Gastrocnemius medialis (tissue), 4 donors: ENCODE measurements around the gene PABPN1. TPM values are rescaled to one million over a fixed set of nuclear protein-coding genes. Genes with fewer than 3 reads are reported as not detected.
A peak's percentile ranks its signal among the peaks of the same experiment; 100 is the strongest.

Experiments
- ATAC-seq, 2 donors: fragments of 150-250 bp; one replicate each; pipeline ENCODE4 v1.9.1; 2016
- DNase-seq, 2 donors: peaks; one replicate each; pipeline ENCODE4 v3.0.0-alpha.2; 2019
- H3K27ac ChIP-seq, 4 donors: fragments of 200-600 bp; sonication (generic); 1 replicate in 1 of 4; 2 replicates in 3 of 4; pipeline ENCODE4 v1.5.1; 2016 to 2018; ENCODE audit warnings: mild to moderate bottlenecking in 2 of 4, moderate library complexity in 1 of 4
- H3K27me3 ChIP-seq, 3 donors: fragments of 200-600 bp; sonication (generic) in 2 of 3; 1 replicate in 1 of 3; 2 replicates in 2 of 3; pipeline versions ENCODE4 v1.5.1 to v1.6.0; 2016 to 2019; ENCODE audit warnings: mild to moderate bottlenecking in 1 of 3, moderate library complexity in 1 of 3
- H3K36me3 ChIP-seq, 2 donors: fragments of 200-600 bp; sonication (generic) in 1 of 2; one replicate each; pipeline ENCODE4 v1.5.1; 2017 to 2018
- H3K4me1 ChIP-seq, 2 donors: fragments of 200-600 bp; sonication (generic) in 1 of 2; one replicate each; pipeline ENCODE4 v1.5.1; 2016 to 2017; ENCODE audit warnings: mild to moderate bottlenecking in 2 of 2
- H3K4me3 ChIP-seq, 4 donors: fragments of 200-600 bp; sonication (generic) in 3 of 4; 1 replicate in 1 of 4; 2 replicates in 3 of 4; pipeline ENCODE4 v1.5.1; 2016 to 2019; ENCODE audit warnings: mild to moderate bottlenecking in 2 of 4
- H3K9me3 ChIP-seq, 3 donors: fragments of 200-600 bp; sonication (generic) in 2 of 3; 1 replicate in 1 of 3; 2 replicates in 2 of 3; pipeline ENCODE4 v1.5.1; 2016 to 2019
- CTCF ChIP-seq, 5 experiments: fragments of 450-650 bp in 3 of 5; fragments of 200-600 bp in 2 of 5; sonication (generic) in 2 of 5; IDR thresholded peaks in 4 of 5; conservative IDR thresholded peaks in 1 of 5; 1 replicate in 4 of 5; 2 replicates in 1 of 5; pipeline ENCODE4 v1.5.1; 2016 to 2019; ENCODE audit warnings: antibody characterized with exemption in 5 of 5, mild to moderate bottlenecking in 3 of 5, moderate library complexity in 3 of 5
- POLR2A ChIP-seq, 2 donors: fragments of 450-650 bp; IDR thresholded peaks; one replicate each; pipeline ENCODE4 v1.6.1; 2017; ENCODE audit warnings: antibody characterized with exemption in 2 of 2, mild to moderate bottlenecking in 2 of 2, moderate library complexity in 2 of 2
- in situ Hi-C, 4 donors: fragments of 200-750 bp; cut with MboI; loops; one replicate each; pipeline versions ENCODE4 v1.15.0 to v1.8.0; 2017; ENCODE audit warnings: low sequenced_read_pairs in 4 of 4
- intact Hi-C: fragments of 100-400 bp; cut with DNase I; formaldehyde crosslinking; loops from one replicate; pipeline ENCODE4 v1.15.1; 2023; ENCODE audit warnings: low total_unique reads
- total RNA-seq, 4 donors: library from RNA; depleted of rRNA; stranded (reverse); fragments of >200 nt; gene quantifications; one replicate each; pipeline versions ENCODE4 v1.1.0 to v1.2.3, GENCODE V29; 2016

Gene PABPN1
- total RNA-seq, 4 donors from 2014 or later, result 15.7 to 32.8 (median 26.6) TPM

GRCh38 chr14:23286902-23287479, 34.3 kb upstream of the PABPN1 start:
- no peak for ATAC-seq
- H3K4me1 ChIP-seq, result peaks cover 20 to 25% of the 10 kb centered on the region in 2 donors
- H3K9me3 ChIP-seq, result no peaks in the 10 kb centered on the region
- no peaks in the 10 kb centered on the region for H3K27me3 ChIP-seq
- in situ Hi-C loops (loop anchor here (25.0 kb wide), 2 partner anchors 175 to 700 kb away; partner anchors contain the start of genes ABHD4 (in 2 of the 4), CEBPE (in 2 of the 4), CIROP (in 2 of the 4) and DAD1 (in 2 of the 4)), intact Hi-C loops (loop anchor here (1.0 to 10.0 kb wide), 7 partner anchors 7 to 362 kb away; partner anchors contain the start of genes NGDN, PABPN1, PRMT5 and SLC7A8)
- no peak for DNase-seq
- peak overlapping the region; percentile 98 to 100 (median 100) for H3K27ac ChIP-seq
- H3K36me3 ChIP-seq, result no peaks in the 10 kb centered on the region
- peak overlapping the region; percentile 62 to 99 (median 94) for H3K4me3 ChIP-seq
- no peak for TF ChIP-seq POLR2A (IDR thresholded peaks at IDR 0.05)
- TF ChIP-seq CTCF (IDR thresholded peaks at IDR 0.05 in 4 of 5, conservative IDR thresholded peaks at IDR 0.05 in 1 of 5), result no peak

- DNase-seq (no peak), ATAC-seq (peak; percentile 76 to 82)
- Histone ChIP-seq H3K4me1 (peaks cover 14 to 16% of the 10 kb centered on the region in 2 donors), H3K4me3 (no peak overlapping the region), H3K36me3 (peaks cover 0 to 33% of the 10 kb centered on the region in 2 donors), H3K27me3 (no peaks in the 10 kb centered on the region), H3K9me3 (no peaks in the 10 kb centered on the region), H3K27ac (peak overlapping the region in 2 of 4 donors; percentile 26 to 34)
- TF ChIP-seq CTCF (IDR thresholded peaks at IDR 0.05 in 4 of 5, conservative IDR thresholded peaks at IDR 0.05 in 1 of 5) (peak; percentile 53 to 88 (median 69)), POLR2A (IDR thresholded peaks at IDR 0.05) (no peak)
- intact Hi-C loops, result loop anchor here (1.0 to 5.0 kb wide), 2 partner anchors 9 to 218 kb away; partner anchors contain the start of gene HOMEZ
- in situ Hi-C loops, result loop anchor here (25.0 kb wide), 2 partner anchors 183 to 708 kb away; partner anchors contain the start of genes ABHD4 (in 2 of the 4), CEBPE (in 2 of the 4), CIROP (in 2 of the 4) and DAD1 (in 2 of the 4)
These were observed 26.3 kb upstream of the PABPN1 start for GRCh38 chr14:23294734-23295561.

- Histone ChIP-seq H3K4me3 (no peak overlapping the region), H3K4me1 (peaks cover 22% of the 10 kb centered on the region in 2 donors), H3K9me3 (no peaks in the 10 kb centered on the region), H3K36me3 (peaks cover 0 to 33% of the 10 kb centered on the region in 2 donors), H3K27me3 (no peaks in the 10 kb centered on the region), H3K27ac (peak overlapping the region in 1 of 4 donors; percentile 26)
- DNase-seq (no peak), ATAC-seq (no peak)
- intact Hi-C loops (loop anchor here (5.0 kb wide), 1 partner anchor 219 kb away; no protein-coding TSS in a partner anchor), in situ Hi-C loops (loop anchor here (25.0 kb wide), 2 partner anchors 184 to 709 kb away; partner anchors contain the start of genes ABHD4 (in 2 of the 4), CEBPE (in 2 of the 4), CIROP (in 2 of the 4) and DAD1 (in 2 of the 4))
- TF ChIP-seq POLR2A (IDR thresholded peaks at IDR 0.05) (no peak), CTCF (IDR thresholded peaks at IDR 0.05 in 4 of 5, conservative IDR thresholded peaks at IDR 0.05 in 1 of 5) (no peak)
These were observed 25.1 kb upstream of the PABPN1 start for GRCh38 chr14:23296012-23296777.

GRCh38 chr14:23297096-23297495, 24.2 kb upstream of the PABPN1 start:
- no peak for ATAC-seq
- in situ Hi-C loops, result loop anchor here (25.0 kb wide), 2 partner anchors 185 to 710 kb away; partner anchors contain the start of genes ABHD4 (in 2 of the 4), CEBPE (in 2 of the 4), CIROP (in 2 of the 4) and DAD1 (in 2 of the 4)
- no peak for TF ChIP-seq CTCF (IDR thresholded peaks at IDR 0.05 in 4 of 5, conservative IDR thresholded peaks at IDR 0.05 in 1 of 5)
- no peak for TF ChIP-seq POLR2A (IDR thresholded peaks at IDR 0.05)

More at GRCh38 chr14:23297096-23297495, 24.2 kb upstream of the PABPN1 start:
- H3K27ac ChIP-seq, result no peak overlapping the region
- DNase-seq, result no peak
- H3K36me3 ChIP-seq, result peaks cover 0 to 33% of the 10 kb centered on the region in 2 donors
- no peaks in the 10 kb centered on the region for H3K9me3 ChIP-seq
- intact Hi-C loops, result loop anchor here (5.0 kb wide), 1 partner anchor 220 kb away; no protein-coding TSS in a partner anchor
- H3K4me3 ChIP-seq, result no peak overlapping the region
- H3K4me1 ChIP-seq, result peaks cover 22% of the 10 kb centered on the region in 2 donors
- H3K27me3 ChIP-seq, result no peaks in the 10 kb centered on the region
